ENCODE data around the gene SDK1.
"Not testable (repeated sequence)": the region's sequence is repeated elsewhere in the genome, so short reads cannot be mapped to it uniquely, and the experiment has no call there.

The SDK1 gene

DNA sequence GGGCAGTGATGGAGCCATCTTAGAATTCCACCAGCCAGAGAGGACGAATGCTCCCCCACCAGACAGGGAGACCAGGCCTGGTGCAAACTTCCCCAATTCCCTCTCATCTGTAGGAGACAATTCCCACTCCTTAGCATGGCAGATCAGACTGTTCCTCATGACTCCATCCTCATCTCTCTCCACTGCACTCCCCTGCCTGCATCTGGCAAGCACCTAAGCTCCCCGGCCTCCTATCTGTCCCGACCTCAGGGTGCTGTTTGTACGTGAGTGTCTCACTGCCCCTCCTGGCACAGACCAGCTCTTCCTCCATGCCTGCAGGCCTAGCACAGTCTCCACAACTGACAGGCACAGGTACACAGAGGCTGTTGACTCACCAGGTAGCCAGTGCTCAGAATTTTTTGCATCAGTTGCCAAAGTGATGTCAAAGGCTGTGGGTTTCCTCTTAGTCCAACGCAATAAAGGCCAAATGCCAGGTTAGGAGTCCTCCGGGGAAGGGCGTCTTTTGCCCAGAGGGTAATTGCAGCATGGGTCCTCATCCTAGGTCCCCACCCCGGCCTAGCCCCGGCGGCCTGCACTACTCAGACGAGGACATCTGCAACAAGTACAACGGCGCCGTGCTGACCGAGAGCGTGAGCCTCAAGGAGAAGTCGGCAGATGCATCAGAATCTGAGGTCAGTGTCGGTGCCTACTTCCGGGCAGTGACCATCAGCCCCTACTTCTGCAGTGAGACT, 944.2 kb downstream of the SDK1 start:
- no peak overlapping the region for H3K4me3 ChIP-seq (ENCODE audit: low read depth, low read length)

DNA sequence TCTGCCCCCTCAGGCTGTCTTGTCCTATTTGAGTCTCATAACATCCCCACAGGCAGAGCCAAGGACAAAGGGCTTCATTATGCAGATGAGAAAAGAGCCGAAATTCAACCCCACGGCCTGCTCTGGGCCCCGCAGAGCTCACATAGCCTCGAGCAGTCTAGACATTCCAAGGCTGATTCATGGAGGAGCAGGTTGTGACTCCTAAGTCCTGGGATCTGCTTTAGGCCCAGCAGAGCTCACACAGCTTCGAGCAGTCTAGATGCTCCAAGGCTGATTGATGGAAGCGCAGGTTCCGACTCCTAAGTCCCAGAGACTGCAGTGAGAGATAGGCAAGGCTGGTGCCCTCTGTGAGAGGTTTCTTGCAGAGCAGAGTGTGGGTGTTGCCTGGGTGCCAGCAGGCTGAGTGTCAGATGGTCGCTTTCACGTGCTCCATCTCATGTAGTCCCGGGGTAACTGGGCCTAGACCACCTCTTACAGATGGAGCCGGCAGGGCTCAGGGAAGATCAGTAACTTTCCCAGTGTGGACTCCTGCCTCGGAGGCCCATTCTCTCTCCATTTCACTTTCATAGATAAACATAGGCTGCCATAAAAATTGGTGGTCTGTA, 944.9 kb downstream of the SDK1 start:
- no peak overlapping the region for H3K4me3 ChIP-seq (ENCODE audit: low read depth, low read length)

DNA sequence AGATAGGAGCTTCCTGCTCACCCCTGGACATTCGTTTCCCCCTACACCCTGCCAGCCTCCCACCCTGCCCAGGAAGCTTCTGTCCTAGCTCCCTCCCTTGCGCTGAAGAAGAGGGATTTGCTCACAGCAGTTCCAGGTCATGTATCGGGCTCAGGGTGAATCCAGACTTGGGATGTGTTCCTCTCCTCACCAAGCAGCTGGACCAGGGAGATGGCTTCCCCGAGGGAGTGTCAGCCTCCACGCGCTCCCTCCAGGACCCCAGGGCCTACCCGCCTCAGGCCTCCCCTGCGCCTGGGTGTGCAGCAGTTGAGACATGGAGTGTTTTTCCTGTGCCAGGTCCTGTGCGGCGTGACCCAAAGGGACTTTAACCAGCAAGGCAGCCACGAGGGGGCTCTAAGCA, 945.5 kb downstream of the SDK1 start:
- H3K4me3 ChIP-seq (ENCODE audit: low read depth, low read length), result no peak overlapping the region

DNA sequence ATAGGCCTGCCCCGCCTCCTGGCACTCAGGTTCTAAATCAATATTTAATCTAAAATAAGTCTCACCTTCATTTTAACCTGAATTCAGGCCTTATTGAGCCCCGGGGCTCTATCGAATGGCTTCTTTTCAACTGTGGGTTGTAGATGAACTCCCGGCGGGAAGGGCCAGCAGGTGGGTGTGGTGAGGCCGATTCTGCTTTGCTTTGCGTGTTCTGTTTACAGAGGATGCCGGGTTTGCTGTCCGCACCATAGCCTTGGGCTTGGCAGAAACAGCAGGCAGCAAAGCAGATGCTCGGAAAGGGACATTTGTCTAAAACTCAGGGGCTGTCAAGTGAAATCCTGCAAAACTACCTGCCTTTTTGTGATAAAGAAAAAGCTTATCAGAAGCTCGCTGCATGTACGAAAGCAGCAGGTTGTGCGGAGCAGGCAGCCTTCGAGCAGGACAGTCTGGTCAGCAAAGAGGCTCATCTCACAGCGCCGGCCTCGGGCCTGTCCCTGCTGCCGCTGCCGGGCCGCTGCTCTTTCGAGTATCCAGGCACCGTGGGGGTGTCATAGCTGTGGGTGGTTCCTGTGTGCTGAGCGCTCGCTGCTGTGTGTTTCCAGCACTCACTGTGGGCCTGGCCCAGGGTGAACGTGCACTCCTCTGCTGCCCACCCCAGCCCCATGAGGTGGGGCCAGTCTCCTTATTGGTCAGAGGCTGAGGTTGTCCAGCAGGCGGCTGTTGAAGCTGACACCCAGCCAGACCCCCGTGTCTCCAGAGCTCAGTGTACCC, 946.2 kb downstream of the SDK1 start:
- no peak overlapping the region for H3K4me3 ChIP-seq (ENCODE audit: low read depth, low read length)

DNA sequence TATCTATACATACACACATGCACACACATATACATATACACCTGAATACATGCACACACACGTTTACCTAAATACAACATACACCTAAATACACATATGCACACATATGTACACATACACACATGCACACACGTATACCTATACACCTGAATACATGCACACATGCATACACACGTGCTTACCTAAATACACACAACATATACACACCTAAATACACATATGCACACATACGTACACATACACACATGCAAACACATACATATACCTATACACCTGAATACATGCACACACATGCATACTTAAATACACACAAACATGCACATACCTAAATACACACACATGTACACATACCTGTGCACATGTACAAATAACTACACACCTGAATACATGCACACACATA, 947.2 kb downstream of the SDK1 start:
- H3K4me3 ChIP-seq (ENCODE audit: low read depth, low read length), result no peak overlapping the region

DNA sequence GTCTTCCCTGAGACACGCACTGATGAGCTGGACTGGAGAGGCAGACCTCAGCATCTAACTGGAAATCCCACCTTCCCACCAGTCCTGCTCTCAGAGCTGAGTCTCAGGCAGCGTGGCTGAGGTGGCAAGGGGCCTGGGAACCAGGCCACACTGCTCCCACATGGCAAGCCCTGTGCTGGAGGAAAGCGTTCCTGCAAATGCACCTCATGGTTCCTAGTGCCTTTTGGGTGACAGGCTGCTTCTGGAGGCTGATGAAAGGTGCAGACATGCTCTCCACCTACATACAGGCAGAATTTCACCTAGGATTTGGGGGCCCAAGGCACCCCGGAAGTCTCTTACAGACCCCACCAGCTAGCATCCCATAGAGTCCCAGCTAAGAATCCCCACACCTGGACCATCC, 948.2 kb downstream of the SDK1 start:
- H3K4me3 ChIP-seq (ENCODE audit: low read depth, low read length), result no peak overlapping the region

DNA sequence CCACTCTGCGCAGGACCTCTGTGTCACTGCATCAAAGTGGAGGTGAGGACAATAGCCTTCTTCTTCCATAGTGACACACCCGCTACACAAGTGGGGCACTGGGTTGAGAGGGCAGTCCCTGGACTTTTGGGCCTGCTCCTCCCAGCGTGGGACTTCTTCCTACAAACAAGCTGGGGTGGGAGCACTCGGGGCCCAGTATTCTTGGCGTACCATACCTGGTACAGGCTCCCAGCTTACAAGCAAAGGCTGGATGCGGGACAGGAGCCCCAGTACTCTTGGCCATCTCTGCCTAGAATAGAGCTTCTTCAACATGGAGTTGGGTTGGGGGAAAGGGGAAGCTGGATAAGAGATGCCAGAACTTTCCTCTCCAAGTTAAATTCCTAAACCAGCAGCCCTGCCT, 954.3 kb downstream of the SDK1 start:
- no peak overlapping the region for H3K4me3 ChIP-seq (ENCODE audit: low read depth, low read length)

DNA sequence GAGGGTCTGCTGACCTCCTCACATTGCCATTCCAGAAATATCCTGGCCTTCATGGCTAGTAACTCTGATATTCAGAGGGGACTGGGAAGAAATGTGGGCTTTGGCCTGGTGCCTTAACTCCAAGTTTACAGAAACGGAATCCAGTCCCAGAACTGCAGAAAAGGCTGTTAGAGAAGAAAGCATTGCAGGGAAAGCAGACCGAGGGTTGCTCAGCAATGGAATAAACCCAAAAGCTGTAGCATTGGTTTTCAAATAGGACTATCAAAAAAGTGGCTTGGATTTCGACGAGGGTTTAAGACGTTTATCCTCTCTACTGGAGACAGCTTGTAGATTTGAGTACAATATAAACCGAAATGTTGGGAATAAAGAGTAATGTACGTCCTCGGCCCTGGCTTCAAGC, 955.2 kb downstream of the SDK1 start:
- no peak overlapping the region for H3K4me3 ChIP-seq (ENCODE audit: low read depth, low read length)

DNA sequence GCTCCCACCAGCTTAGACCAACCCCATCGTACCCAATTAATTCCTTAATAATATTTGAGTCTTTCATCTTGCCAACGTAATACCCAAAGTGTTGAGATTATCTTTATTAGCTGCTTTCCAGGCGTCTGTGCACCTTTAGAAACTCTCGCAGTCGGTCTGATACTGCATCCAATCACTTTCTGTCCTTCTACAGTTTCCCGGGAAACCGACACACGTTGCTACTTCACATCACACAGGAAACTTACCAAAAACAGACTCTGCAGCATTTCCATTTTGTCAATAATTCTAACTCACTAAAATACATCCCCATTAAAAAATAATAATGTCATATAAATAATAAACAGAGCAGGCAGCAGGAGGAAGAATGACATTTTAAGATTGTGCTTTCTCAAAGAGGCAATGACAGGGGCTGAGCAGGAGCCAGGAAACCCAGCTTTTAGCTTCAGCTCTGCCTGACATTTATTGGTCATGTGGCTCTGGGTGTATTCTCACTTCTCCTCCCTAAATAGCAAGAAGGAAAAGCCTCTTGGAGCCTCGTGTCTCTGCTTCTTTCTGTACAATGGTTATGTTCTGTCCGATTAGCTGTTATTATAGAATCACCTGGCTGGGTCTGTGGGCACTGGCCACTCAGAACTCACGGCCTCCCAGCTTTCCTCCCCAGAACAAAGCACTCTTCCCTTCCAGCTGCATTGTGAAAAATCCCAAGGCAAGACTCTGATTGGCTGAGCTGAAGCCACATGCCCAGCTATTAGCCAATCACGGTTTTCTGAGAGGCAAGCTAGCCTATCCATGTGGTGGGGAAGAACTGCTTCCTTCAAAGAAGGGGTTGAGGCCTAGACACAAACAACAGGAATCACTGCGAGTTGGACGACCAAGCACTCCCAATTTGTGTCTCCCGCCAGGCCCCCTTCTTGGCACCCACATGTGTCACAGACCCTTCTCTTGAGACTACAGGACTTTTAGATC, 956.4 kb downstream of the SDK1 start:
- H3K4me3 ChIP-seq (ENCODE audit: low read depth, low read length), result no peak overlapping the region

DNA sequence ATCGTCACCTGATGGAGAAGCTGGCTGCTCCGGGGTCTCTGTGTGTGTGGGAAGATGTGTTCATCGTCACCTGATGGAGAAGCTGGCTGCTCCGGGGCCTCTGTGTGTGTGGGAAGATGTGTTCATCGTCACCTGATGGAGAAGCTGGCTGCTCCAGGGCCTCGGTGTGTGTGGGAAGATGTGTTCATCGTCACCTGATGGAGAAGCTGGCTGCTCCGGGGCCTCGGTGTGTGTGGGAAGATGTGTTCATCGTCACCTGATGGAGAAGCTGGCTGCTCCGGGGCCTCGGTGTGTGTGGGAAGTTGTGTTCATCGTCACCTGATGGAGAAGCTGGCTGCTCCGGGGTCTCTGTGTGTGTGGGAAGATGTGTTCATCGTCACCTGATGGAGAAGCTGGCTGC, 959.1 kb downstream of the SDK1 start:
- not testable (repeated sequence) for H3K4me3 ChIP-seq (ENCODE audit: low read depth, low read length)

DNA sequence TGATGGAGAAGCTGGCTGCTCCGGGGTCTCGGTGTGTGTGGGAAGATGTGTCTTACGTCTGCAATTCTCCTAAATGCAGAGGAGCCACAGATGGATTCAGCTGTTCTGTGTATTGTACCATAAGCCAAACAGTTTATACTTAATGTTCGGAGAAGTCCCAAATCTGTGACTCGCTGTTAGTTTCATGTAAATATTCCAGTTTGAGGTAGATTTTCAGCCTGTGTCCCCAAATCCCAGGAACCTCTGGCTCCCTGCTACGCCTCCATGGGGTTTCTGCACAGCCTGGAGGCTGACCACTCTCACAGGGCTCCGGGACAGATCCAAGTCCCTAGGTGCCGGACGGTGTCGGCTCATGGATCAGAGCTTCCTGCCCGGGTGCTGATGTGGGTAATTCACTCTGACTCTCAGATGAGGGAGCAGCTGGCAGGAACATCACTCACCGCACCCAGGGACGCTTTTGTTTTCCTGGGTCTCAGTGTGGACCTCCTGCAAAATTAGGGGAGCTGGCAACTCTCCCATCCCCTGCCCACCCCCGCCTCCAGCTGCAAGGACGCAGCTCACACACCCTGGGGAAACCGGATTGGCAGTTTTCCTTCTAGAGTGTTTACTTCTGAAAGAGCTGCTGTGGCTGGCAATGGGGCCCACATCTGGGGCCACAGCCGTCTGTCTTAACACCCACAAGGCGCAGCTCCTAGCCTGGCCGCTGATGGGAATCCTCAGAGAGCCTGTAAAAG, 960.0 kb downstream of the SDK1 start:
- no peak overlapping the region for H3K4me3 ChIP-seq (ENCODE audit: low read depth, low read length)

DNA sequence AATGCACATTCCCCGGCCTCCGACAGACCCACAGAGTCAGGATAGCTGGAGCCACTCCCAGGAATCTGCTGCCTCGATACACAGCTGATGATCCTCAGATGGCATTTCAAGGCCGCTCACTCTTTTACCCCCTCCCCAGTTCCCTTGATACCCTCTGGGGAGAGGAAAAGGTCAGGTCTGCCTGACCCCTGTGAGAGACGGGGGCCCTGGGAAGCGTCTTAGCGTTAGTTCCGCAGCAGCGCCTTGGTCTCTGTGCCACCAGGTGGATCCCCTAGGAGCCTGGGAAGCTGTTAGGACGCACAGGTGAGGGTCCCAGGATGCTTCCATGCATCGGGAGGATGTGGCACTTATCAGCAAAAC, 960.5 kb downstream of the SDK1 start:
- no peak overlapping the region for H3K4me3 ChIP-seq (ENCODE audit: low read depth, low read length)

DNA sequence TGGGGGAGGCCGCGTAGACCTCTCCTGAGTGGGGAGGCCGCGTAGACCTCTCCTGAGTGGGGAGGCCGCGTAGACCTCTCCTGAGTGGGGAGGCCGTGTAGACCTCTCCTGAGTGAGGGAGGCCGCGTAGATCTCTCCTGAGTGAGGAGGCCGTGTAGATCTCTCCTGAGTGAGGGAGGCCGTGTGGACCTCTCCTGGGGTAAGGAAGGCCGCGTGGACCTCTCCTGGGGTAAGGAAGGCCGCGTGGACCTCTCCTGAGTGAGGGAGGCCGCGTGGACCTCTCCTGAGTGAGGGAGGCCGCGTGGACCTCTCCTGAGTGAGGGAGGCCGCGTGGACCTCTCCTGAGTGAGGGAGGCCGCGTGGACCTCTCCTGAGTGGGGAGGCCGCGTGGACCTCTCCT, 963.2 kb downstream of the SDK1 start:
- H3K4me3 ChIP-seq (ENCODE audit: low read depth, low read length), result not testable (repeated sequence)

DNA sequence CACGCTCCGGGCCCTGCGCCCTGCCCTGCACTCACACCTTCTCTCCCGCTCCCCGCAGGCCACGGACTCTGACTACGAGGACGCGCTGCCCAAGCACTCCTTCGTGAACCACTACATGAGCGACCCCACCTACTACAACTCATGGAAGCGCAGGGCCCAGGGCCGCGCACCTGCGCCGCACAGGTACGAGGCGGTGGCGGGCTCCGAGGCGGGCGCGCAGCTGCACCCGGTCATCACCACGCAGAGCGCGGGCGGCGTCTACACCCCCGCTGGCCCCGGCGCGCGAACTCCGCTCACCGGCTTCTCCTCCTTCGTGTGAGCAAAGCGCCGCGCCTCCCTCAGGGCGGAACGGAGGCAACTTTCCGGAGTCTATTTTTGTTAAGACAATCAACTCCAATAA, 964.0 kb downstream of the SDK1 start:
- H3K4me3 ChIP-seq (ENCODE audit: low read depth, low read length), result no peak overlapping the region

DNA sequence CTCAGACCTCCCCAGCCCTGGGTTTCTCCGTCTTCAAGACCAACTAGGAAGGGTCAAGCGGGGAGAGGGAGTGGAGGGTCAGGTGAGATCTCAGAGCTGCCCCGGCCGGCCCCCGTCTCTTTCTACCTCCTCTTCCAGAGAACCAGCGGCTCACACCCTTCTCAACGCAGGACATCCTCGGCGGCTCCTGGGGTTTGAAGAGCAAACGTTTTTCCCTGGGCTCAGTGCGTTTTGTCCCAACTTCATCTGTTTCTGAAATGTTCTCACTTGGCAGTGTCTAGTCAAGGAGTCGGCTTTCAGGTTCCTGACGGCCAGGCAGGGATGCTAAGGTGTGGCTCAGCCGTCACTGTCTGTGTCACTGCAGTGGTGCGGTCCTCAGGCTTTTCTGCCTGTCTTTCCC, 964.6 kb downstream of the SDK1 start:
- H3K4me3 ChIP-seq (ENCODE audit: low read depth, low read length), result no peak overlapping the region

DNA sequence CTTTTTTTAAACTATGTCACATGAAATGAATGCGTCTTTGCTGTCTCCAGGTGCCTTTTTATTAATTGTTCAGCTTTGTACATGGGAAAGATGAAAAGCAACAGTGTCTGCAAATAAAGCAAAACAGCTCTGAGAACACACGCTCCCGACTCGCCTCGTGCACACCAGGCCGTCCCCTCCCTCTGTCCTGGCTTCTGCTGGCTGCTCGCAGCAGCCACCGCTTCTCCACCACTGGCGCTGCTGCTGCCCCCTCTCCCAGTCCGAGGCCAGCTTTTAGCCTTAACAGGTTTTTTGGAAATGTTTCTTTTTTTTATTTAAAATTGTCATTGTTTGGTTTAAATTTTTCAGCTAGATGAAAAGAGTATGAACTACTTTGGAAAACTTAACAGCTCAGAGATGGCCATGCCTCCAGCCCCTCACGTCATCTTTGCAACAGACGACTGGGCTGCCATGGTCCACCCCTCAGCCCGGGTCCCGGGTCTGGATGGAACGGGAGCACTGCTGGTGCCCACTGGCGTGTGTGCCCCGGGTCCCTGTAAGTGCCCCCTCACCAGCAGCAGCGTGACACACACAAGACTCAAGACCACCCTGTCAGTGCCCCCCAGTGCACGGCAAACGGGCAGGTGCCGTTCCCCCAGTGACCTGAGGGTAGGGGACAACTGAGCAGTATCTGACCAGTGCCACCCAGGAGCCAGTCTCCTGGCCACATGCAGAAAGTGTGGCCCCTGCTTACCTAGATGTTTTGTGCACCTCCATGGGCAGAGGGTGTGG, 965.4 kb downstream of the SDK1 start:
- H3K4me3 ChIP-seq (ENCODE audit: low read depth, low read length), result no peak overlapping the region

DNA sequence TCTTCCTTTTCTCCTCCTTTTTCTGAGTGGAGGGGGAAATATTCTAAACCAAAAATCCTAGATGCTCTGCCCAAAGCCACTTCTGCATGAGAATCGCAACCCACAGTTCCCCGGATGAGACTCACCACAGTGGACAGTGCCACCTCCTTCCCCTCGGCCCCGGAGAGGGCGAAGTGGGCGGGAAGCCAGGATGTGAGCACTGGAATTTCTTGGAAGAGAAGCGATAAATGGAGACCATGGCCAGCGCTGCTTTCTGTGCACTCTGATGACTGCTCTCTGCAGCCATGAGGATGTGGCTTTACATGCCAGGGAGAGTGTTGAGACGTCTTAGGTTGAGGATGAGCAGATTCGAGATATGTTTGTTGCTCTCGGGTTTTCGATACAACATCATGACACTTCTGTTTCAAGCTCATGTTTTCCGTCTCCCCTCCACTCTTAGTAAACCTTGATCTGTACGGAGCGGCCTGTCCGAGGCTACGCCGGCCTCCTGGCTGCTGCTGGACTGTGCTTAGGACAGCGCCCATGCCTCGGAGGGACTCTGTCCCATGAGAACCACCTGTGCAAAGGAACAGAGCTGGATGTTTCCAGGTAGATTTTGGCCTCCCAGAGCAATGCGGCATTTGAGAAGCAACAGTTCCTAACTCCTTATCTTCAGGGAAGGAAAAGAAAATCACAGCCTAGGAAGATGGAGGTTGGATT, 966.4 kb downstream of the SDK1 start:
- no peak overlapping the region for H3K4me3 ChIP-seq (ENCODE audit: low read depth, low read length)

DNA sequence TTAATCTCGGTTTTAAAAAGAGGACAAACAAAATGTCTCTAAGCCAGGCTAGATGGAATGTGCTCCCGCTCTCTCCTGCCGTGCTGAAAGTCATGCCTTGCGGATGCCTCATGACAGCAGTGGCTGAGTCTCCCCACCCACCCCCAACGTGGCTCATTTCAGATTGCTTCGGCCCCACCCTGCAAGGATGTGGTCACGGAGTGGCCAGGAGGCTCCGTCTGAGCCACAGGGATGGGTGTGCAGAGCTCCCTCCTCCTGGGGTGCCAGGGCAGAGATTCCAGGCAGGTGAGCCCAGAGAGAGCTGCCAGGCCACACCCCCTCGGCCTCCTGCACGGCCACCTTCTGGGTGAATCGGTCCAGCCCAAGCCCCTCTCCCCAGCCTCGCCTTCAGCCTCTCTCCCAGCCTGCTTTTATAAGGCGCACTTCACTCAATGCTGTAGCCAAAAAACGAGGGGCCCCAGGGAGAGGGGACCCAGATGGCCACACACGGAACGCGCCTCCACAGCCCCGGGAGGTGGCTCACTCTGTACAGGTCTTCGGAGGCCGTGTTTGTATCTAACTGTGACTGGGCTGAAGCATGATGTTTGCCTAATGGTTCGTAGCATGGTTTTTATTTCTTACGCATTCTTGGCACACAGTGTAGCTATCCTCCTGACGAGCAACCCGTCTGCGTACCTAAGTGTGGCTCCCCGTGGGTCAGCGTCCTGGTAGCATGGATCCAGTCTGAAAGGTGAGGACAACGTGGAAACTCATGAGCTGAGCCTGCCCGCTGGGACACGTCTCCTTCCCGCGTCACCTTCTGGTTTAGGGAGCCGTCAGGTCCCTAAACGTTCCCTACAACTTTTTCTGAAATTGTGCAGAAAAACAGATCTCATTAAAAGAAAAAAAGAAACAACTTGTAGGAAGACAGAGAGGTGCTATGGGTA, 967.3 kb downstream of the SDK1 start:
- H3K4me3 ChIP-seq (ENCODE audit: low read depth, low read length), result no peak overlapping the region

All from iPS-11a (cell line).